HG02970 (cell line): ENCODE measurements around the gene PIK3IP1.

Experiments
- ATAC-seq: cut with Tn5 transposase; IDR thresholded peaks from one replicate; pipeline ENCODE4 v1.9.1; 2021; ENCODE audit warnings: mild to moderate bottlenecking, moderate library complexity, moderate number of reproducible peaks; ENCODE audit not compliant: unreplicated experiment, low FRiP score

Gene PIK3IP1

DNA sequence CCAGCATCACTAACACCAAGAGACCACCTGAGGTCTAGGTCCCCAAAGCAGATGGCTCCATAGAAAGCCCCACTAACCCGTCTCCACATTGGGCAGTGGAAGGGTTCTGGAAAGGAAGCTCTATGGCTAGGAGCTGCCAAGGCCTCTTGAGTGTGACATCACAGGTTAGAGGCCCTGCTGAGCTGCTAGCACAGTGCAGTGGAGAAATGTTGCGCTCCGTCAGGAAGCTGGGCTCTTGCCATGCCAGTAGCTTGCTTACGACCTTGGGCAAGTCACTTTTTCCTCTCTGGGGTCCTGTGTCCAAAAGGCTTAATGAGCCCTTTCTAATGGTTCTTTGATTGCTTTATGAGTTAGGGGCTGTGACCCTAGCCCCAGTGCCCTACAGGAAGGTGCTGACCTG, 10.6 kb downstream of the PIK3IP1 start:
- no peak for ATAC-seq

- ATAC-seq = no peak
These were observed 12.3 kb downstream of the PIK3IP1 start for GRCh38 chr22:31279821-31280505.

DNA sequence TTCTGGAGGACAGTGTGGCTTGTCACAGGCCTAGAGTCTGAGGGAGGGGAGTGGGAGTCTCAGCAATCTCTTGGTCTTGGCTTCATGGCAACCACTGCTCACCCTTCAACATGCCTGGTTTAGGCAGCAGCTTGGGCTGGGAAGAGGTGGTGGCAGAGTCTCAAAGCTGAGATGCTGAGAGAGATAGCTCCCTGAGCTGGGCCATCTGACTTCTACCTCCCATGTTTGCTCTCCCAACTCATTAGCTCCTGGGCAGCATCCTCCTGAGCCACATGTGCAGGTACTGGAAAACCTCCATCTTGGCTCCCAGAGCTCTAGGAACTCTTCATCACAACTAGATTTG, 13.0 kb downstream of the PIK3IP1 start:
- ATAC-seq = no peak

DNA sequence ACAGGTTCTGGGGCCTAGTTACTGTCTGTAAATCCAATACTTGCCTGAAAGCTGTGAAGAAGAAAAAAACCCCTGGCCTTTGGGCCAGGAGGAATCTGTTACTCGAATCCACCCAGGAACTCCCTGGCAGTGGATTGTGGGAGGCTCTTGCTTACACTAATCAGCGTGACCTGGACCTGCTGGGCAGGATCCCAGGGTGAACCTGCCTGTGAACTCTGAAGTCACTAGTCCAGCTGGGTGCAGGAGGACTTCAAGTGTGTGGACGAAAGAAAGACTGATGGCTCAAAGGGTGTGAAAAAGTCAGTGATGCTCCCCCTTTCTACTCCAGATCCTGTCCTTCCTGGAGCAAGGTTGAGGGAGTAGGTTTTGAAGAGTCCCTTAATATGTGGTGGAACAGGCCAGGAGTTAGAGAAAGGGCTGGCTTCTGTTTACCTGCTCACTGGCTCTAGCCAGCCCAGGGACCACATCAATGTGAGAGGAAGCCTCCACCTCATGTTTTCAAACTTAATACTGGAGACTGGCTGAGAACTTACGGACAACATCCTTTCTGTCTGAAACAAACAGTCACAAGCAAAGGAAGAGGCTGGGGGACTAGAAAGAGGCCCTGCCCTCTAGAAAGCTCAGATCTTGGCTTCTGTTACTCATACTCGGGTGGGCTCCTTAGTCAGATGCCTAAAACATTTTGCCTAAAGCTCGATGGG, 13.5 kb downstream of the PIK3IP1 start:
- ATAC-seq = no peak

- ATAC-seq = no peak
These were observed 14.1 kb downstream of the PIK3IP1 start for GRCh38 chr22:31278151-31278621.

GRCh38 chr22:31277741-31278140, 14.5 kb downstream of the PIK3IP1 start:
- ATAC-seq = no peak

DNA sequence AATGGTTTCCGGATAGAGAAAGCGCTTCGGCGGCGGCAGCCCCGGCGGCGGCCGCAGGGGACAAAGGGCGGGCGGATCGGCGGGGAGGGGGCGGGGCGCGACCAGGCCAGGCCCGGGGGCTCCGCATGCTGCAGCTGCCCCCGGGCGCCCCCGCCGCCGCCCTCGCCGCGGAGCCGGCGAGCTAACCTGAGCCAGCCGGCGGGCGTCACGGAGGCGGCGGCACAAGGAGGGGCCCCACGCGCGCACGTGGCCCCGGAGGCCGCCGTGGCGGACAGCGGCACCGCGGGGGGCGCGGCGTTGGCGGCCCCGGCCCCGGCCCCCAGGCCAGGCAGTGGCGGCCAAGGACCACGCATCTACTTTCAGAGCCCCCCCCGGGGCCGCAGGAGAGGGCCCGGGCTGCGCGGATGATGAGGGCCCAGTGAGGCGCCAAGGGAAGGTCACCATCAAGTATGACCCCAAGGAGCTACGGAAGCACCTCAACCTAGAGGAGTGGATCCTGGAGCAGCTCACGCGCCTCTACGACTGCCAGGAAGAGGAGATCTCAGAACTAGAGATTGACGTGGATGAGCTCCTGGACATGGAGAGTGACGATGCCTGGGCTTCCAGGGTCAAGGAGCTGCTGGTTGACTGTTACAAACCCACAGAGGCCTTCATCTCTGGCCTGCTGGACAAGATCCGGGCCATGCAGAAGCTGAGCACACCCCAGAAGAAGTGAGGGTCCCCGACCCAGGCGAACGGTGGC, 15.7 kb downstream of the PIK3IP1 start:
- no peak for ATAC-seq

DNA sequence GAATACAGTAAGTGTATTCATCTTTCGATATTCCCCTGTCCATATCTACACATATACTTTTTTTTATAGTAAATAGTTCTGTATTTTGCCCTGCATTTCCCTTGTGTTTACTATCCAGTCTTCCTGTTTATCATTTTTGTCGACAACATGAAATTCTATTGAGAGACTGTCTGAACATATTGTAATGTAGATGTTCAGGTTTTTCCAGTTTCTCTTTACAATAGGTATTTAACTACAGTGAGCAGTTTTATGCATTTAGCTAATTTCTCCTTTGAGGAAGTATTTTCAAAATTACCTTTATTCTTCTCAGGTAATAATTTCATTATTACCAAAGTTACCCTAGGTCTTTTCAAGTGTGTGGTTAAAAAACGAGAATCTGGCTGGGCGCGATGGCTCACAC, 16.7 kb downstream of the PIK3IP1 start:
- no peak for ATAC-seq

- ATAC-seq = no peak
These were observed 17.3 kb downstream of the PIK3IP1 start for GRCh38 chr22:31275018-31275417.

GRCh38 chr22:31274017-31274416, 18.3 kb downstream of the PIK3IP1 start:
- no peak for ATAC-seq

DNA sequence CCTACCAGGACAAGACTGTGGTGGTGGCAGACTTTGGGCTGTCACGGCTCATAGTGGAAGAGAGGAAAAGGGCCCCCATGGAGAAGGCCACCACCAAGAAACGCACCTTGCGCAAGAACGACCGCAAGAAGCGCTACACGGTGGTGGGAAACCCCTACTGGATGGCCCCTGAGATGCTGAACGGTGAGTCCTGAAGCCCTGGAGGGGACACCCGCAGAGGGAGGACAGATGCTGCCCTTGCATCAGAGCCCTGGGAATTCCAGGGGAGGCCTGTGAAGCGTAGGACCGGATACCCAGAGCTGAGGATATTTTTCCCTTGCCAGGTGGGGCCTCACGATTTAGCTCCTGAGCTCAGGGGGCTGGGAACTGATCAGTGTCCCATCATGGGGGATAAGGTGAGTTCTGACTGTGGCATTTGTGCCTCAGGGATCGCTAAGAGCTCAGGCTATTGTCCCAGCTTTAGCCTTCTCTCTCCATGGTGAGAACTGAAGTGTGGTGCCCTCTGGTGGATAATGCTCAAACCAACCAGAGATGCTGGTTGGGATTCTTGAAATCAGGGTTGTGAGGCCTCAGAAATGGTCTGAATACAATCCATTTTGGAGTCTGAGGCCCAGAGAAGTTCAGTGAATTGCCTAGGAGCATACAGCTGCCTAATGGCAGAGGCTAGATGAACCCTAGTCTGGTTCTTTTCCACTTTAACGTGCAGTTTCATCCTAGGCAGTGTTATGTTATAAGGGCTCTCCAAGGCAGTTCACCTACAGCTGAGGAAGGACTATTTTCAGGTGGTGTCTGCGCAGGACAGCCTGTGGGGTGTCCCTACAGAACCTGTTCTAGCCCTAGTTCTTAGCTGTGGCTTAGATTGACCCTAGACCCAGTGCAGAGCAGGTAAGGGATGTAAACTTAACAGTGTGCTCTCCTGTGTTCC, 19.5 kb downstream of the PIK3IP1 start:
- ATAC-seq = no peak

DNA sequence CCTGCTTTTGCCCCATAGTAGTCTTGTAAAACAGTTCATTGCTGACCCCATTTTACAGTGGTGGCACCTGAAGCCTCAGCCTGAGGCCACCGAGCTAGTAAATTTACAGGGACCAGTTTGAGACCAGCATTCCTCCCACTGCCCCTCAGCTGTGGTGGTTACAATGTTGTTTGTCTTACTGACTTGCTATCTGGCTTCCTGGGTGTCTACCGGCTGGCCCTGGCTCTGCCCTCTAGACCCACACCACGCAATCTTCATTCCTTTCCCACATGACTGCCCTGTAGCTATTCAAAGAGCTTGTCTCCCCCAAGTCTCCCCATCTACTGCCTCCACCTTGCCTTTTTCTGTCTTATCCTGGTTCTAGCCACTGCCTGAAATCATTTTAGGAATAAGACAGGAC, 20.8 kb downstream of the PIK3IP1 start:
- no peak for ATAC-seq

GRCh38 chr22:31271026-31271425, 21.3 kb downstream of the PIK3IP1 start:
- ATAC-seq = no peak

- no peak for ATAC-seq
These were observed 22.3 kb downstream of the PIK3IP1 start for GRCh38 chr22:31269892-31270579.

DNA sequence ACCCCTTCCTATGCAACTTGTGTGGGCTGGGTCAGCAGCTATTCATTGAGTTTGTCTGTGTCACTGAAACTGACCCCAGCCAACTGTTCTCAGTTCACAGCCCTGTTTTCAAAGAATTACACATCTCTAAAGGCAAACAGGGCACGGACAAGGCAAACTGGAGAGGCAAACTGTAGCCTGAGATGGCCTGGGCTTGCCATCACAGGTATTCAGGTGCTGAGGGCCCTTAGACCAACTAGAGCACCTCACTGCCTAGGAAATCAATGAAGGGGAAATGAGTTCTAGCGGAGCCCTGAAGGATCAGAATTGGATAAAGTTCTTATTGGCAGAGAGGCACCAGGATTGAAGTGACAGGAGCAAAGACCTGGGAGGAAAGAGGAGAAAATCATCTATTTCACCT, 24.0 kb downstream of the PIK3IP1 start:
- ATAC-seq = no peak

DNA sequence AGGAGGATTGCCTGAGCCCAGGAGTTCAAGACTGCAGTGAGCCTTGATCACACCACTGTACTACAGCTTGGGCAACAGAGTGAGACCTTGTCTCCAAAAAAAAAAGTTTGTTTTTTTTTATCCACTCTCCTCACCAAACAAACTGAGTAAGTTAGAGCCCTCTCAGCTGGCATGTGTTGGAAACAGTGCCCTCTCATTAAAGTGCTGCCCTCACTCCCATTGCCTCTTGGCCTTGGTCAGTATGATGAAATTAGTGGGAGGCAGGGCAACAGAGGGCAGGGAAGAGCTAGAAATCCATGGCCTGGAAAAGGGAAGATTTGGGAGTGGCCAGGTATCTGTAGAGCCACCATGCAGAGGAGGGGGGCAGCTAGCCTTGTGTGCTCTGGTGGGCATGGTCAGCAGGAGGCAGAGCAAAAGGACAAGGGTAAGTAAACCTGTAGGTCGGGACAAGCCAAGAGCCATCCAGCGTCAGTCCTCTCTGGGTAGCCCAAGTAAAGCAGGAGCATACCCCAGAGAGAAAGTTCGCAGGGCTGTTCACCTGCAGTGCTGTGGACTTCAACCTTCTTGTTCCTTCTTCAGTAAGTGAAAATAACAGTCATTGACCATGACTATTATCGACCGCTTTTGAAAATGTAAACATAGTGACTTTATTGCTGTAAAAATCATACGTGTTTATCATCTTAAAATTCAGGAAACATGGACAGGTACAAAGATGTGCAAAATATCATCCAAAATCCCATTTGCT, 28.2 kb downstream of the PIK3IP1 start:
- no peak for ATAC-seq

- no peak for ATAC-seq
These were observed 29.8 kb downstream of the PIK3IP1 start for GRCh38 chr22:31262312-31263133.

GRCh38 chr22:31260474-31260856, 31.8 kb downstream of the PIK3IP1 start:
- ATAC-seq = no peak
